Natural killer cell treated with Interleukin-12 subunit alpha and Interleukin-12 subunit beta and Interleukin-15 and Interleukin-18, amount 100 ng/mL, for 72 hours (primary cell): Measurements from ENCODE around the gene SYNGR2. TPM values are rescaled to one million over a fixed set of nuclear protein-coding genes. Genes with fewer than 3 reads are reported as not detected.
A peak's percentile ranks its signal among the peaks of the same experiment; 100 is the strongest.

ENCODE experiments used
- ATAC-seq, 2 donors: fragments of 150-1000 bp; cut with Tn5 transposase in 1 of 2; sonication (Bioruptor Pico), chemical (Tn5 transposase) in 1 of 2; 2 replicates each; pipeline ENCODE4 v1.10.0; 2021
- DNase-seq: peaks from one replicate; pipeline ENCODE4 v3.0.0; 2022; ENCODE audit warnings: low spot score
- H3K27ac Mint-ChIP-seq, 2 donors: 1 replicate in 1 of 2; 2 replicates in 1 of 2; pipeline ENCODE4 v1.8.0; 2022; ENCODE audit warnings: mixed read lengths in 2 of 2, mild to moderate bottlenecking in 1 of 2, moderate library complexity in 1 of 2
- H3K27me3 Mint-ChIP-seq, 2 donors: 1 replicate in 1 of 2; 2 replicates in 1 of 2; pipeline ENCODE4 v1.8.0; 2022; ENCODE audit warnings: mixed read lengths in 2 of 2
- H3K36me3 Mint-ChIP-seq: one replicate; pipeline ENCODE4 v1.8.0; 2022; ENCODE audit warnings: mixed read lengths
- H3K4me1 Mint-ChIP-seq, 2 donors: 1 replicate in 1 of 2; 2 replicates in 1 of 2; pipeline ENCODE4 v1.8.0; 2022; ENCODE audit warnings: low read depth in 2 of 2, mixed read lengths in 2 of 2, mild to moderate bottlenecking in 1 of 2
- H3K4me3 Mint-ChIP-seq: one replicate; pipeline ENCODE4 v1.8.0; 2022; ENCODE audit warnings: mixed read lengths
- H3K9me3 Mint-ChIP-seq: 2 replicates; pipeline ENCODE4 v1.8.0; 2022; ENCODE audit warnings: mixed read lengths
- total RNA-seq, 2 donors: library from RNA; stranded (reverse); gene quantifications; one replicate each; pipeline ENCODE4 v1.2.3, GENCODE V29; 2022

Gene SYNGR2
- total RNA-seq, 2 donors from 2014 or later: 84.9 to 120 TPM

- Mint-ChIP-seq H3K36me3 (no peaks in the 10 kb centered on the region), H3K27ac (no peak overlapping the region), H3K27me3 (no peaks in the 10 kb centered on the region), H3K4me3 (no peak overlapping the region), H3K4me1 (no peaks in the 10 kb centered on the region), H3K9me3 (no peaks in the 10 kb centered on the region)
- ATAC-seq: no peak
- no peak for DNase-seq
Observed at GRCh38 chr17:78204387-78205123, 36.2 kb downstream of the SYNGR2 start.

- ATAC-seq: peak in 1 of 2 donors; percentile 6
- H3K9me3 Mint-ChIP-seq: no peaks in the 10 kb centered on the region
- no peaks in the 10 kb centered on the region for H3K27me3 Mint-ChIP-seq
- no peak overlapping the region for H3K4me3 Mint-ChIP-seq
- no peak overlapping the region for H3K27ac Mint-ChIP-seq
- no peaks in the 10 kb centered on the region for H3K36me3 Mint-ChIP-seq
- no peak for DNase-seq
- H3K4me1 Mint-ChIP-seq: no peaks in the 10 kb centered on the region
Observed at GRCh38 chr17:78205124-78205775, 36.9 kb downstream of the SYNGR2 start.

- no peak overlapping the region for H3K4me3 Mint-ChIP-seq
- no peak overlapping the region for H3K27ac Mint-ChIP-seq
- no peaks in the 10 kb centered on the region for H3K4me1 Mint-ChIP-seq
- ATAC-seq (no peak), DNase-seq (no peak)
- H3K9me3 Mint-ChIP-seq: no peaks in the 10 kb centered on the region
- no peaks in the 10 kb centered on the region for H3K36me3 Mint-ChIP-seq
- no peaks in the 10 kb centered on the region for H3K27me3 Mint-ChIP-seq
Observed at GRCh38 chr17:78206298-78206697, 37.9 kb downstream of the SYNGR2 start.

GRCh38 chr17:78208486-78208885, 40.1 kb downstream of the SYNGR2 start:
- no peaks in the 10 kb centered on the region for H3K4me1 Mint-ChIP-seq
- H3K27me3 Mint-ChIP-seq: no peaks in the 10 kb centered on the region
- no peak overlapping the region for H3K27ac Mint-ChIP-seq
- H3K36me3 Mint-ChIP-seq: no peaks in the 10 kb centered on the region
- no peaks in the 10 kb centered on the region for H3K9me3 Mint-ChIP-seq
- H3K4me3 Mint-ChIP-seq: no peak overlapping the region
- DNase-seq (no peak), ATAC-seq (no peak)

- H3K27me3 Mint-ChIP-seq: no peaks in the 10 kb centered on the region
- H3K9me3 Mint-ChIP-seq: no peaks in the 10 kb centered on the region
- ATAC-seq (no peak), DNase-seq (no peak)
- H3K4me1 Mint-ChIP-seq: no peaks in the 10 kb centered on the region
- no peak overlapping the region for H3K4me3 Mint-ChIP-seq
- H3K27ac Mint-ChIP-seq: no peak overlapping the region
- no peaks in the 10 kb centered on the region for H3K36me3 Mint-ChIP-seq
Observed at GRCh38 chr17:78210111-78210510, 41.7 kb downstream of the SYNGR2 start.

GRCh38 chr17:78211032-78211431, 42.7 kb downstream of the SYNGR2 start:
- H3K36me3 Mint-ChIP-seq: no peaks in the 10 kb centered on the region
- no peaks in the 10 kb centered on the region for H3K9me3 Mint-ChIP-seq
- H3K4me1 Mint-ChIP-seq: no peaks in the 10 kb centered on the region
- ATAC-seq: no peak
- no peak overlapping the region for H3K27ac Mint-ChIP-seq
- H3K27me3 Mint-ChIP-seq: no peaks in the 10 kb centered on the region
- DNase-seq: no peak
- H3K4me3 Mint-ChIP-seq: no peak overlapping the region

- Mint-ChIP-seq H3K9me3 (no peaks in the 10 kb centered on the region), H3K27ac (peak within 1 kb of the TSS in 1 of 2 donors; percentile 61), H3K4me1 (no peaks in the 10 kb centered on the region), H3K4me3 (peak within 1 kb of the TSS; percentile 92), H3K27me3 (no peaks in the 10 kb centered on the region), H3K36me3 (no peaks in the 10 kb centered on the region)
- ATAC-seq (peak; percentile 100), DNase-seq (peak; percentile 93)
Observed at GRCh38 chr17:78214016-78214705, 45.8 kb downstream of the SYNGR2 start, which contains the start of gene BIRC5. BIRC5 (plus strand) TSS chr17:78214253; CDS start chr17:78214317, 64 bp downstream.

- H3K9me3 Mint-ChIP-seq: no peaks in the 10 kb centered on the region
- H3K4me3 Mint-ChIP-seq: peak overlapping the region; percentile 92
- H3K27me3 Mint-ChIP-seq: no peaks in the 10 kb centered on the region
- no peaks in the 10 kb centered on the region for H3K36me3 Mint-ChIP-seq
- DNase-seq (no peak), ATAC-seq (no peak)
- H3K27ac Mint-ChIP-seq: peak overlapping the region in 1 of 2 donors; percentile 61
- H3K4me1 Mint-ChIP-seq: no peaks in the 10 kb centered on the region
Observed at GRCh38 chr17:78214706-78215061, 46.3 kb downstream of the SYNGR2 start.

GRCh38 chr17:78219396-78220150, 51.2 kb downstream of the SYNGR2 start:
- H3K36me3 Mint-ChIP-seq: no peaks in the 10 kb centered on the region
- no peak overlapping the region for H3K4me3 Mint-ChIP-seq
- DNase-seq: no peak
- H3K27me3 Mint-ChIP-seq: no peaks in the 10 kb centered on the region
- no peak for ATAC-seq
- no peak overlapping the region for H3K27ac Mint-ChIP-seq
- no peaks in the 10 kb centered on the region for H3K4me1 Mint-ChIP-seq
- H3K9me3 Mint-ChIP-seq: no peaks in the 10 kb centered on the region

Other genes starting within 250 kb of the SYNGR2 start
- gene TNRC6C, start 209.9 kb upstream of the SYNGR2 start, total RNA-seq: 10 to 100 TPM; 28.1 to 32.1 TPM
- gene TMC6, start 39.8 kb upstream of the SYNGR2 start, total RNA-seq: 100 to 1,000 TPM; 282 to 351 TPM
- gene TMC8, start 37.8 kb upstream of the SYNGR2 start, total RNA-seq: 100 to 1,000 TPM in 1 of 2 donors, 10 to 100 TPM in 1; 87.1 to 209 TPM
- gene C17orf99, start 22.2 kb upstream of the SYNGR2 start, total RNA-seq: not detected
- 100 to 1,000 TPM in 1 of 2 donors, 10 to 100 TPM in 1; 66.8 to 138 TPM for gene TK1, start 18.5 kb downstream of the SYNGR2 start, total RNA-seq
- gene AFMID, start 18.8 kb downstream of the SYNGR2 start, total RNA-seq: 10 to 100 TPM; 17.0 to 49.7 TPM
- gene BIRC5, start 45.7 kb downstream of the SYNGR2 start, total RNA-seq: 100 to 1,000 TPM in 1 of 2 donors, 10 to 100 TPM in 1; 42.4 to 100 TPM
- gene TMEM235, start 63.0 kb downstream of the SYNGR2 start, total RNA-seq: not detected
- gene SOCS3, start 191.5 kb downstream of the SYNGR2 start, total RNA-seq: 100 to 1,000 TPM; 110 to 156 TPM
- 100 to 1,000 TPM in 1 of 2 donors, 10 to 100 TPM in 1; 83.0 to 139 TPM for gene PGS1, start 210.1 kb downstream of the SYNGR2 start, total RNA-seq